C1 segment of cervical spinal cord (tissue), 14 donors: ENCODE measurements around the gene LRRC39.
"Not testable (repeated sequence)": the region's sequence is repeated elsewhere in the genome, so short reads cannot be mapped to it uniquely, and the experiment has no call there.

Experiments used
- DNase-seq, 14 donors: peaks; one replicate each; lab custom pipeline; 2025; lab: John Stamatoyannopoulos, UW

Gene LRRC39

DNA sequence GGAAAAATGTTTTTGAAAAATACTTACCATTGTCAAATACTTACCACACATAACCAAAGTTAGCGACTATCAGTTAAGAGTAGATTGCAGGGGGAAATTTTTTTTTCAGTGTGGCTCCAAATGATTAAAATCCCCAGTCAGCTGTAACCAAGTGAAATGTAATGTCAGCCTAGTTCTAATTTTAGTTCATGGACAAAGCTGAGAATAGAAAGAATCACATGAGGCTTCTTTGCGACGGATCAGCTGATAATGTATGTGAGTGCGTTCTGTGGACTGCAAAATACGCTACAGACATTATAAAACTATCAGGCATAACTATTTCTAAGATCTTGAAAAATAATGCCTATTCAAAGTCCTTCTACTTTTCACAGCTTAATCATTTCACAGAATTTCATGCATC is at the start of gene LRRC39:
Gene LRRC39, minus strand, starts transcription at position 166 of the 400 bp plus-strand sequence. CDS start 9,740 bp downstream, outside the sequence.
- no peak for DNase-seq

- DNase-seq, result no peak
These were observed 44.4 kb upstream of the LRRC39 start for GRCh38 chr1:100222428-100222827.

DNA sequence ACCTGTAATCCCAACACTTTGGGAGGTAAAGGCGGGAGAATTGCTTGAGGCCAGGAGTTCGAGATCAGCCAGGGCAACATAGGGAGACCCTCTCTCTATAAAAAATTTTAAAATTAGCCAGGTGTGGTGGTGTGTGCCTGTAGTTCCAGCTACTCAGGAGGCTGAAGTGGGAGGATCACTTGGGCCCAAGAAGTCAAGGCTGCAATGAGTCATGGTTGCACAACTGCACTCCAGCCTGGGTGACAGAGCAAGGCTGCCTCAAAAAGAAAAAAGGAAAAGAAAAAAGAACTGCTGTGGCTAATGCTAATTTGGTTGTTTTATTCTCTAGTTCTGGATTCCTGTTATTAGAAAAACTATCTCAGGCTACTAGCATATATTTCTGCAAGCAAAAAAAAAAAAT is 41.8 kb upstream of the LRRC39 start:
- DNase-seq, result no peak

DNA sequence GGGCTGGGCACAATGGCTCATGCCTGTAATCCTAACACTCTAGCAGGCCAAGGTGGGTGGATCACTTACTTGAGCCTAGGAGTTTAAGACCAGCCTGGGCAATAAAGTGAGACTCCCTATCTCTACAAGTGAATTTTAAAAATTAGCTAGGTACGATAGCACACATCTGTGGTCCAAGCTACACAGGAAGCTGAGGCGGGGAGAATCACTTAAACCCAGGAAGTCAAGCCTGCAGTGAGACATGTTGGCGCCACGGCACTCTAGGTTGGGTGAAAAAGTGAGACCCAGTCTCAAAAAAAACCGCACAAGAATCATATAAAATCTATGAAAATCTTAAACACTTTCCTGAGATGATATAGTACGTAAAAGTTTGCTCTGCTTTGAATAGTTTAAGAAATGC is 41.4 kb upstream of the LRRC39 start:
- no peak for DNase-seq

- DNase-seq, result no peak
These were observed 39.8 kb upstream of the LRRC39 start for GRCh38 chr1:100217834-100218233.

DNA sequence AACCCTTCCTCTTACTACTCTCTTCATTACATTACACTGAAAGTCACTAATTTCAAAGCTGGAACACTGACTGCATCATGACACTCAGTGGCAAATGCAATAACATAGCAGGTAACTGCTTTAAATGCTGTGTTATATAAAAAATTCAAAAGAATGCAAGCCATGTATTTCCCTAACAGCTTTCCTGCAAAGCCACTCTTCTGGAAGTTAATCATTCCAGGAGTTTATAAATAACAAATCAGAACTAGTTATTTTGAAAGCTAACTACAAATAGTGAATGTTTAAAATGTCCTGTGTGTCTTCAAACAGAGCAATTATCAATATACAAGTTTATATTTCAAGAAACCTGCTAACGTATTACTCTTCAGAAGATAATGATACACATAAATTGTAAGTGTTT is 37.0 kb upstream of the LRRC39 start:
- no peak for DNase-seq

DNA sequence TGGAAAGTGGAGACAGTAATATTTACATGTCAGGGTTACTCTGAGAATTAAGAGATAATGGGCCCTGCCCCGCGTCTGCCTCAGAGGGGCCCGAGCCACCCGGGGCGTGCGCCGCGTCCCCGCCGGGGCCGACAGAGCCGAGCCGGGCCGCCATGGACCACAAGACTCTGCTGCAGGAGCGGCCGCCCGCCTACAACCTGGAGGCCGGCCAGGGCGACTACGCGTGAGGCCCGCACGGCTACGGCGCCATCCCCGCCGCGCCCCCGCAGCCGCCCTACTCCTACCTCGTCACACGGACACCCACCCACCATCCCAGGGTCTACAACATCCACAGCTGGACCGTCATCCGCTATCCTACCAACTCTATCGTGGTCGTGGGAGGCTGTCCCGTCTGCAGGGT is 35.1 kb upstream of the LRRC39 start:
- DNase-seq, result no peak

GRCh38 chr1:100206301-100206700 is 28.2 kb upstream of the LRRC39 start:
- no peak for DNase-seq

- not testable (repeated sequence) for DNase-seq
These were observed 27.5 kb upstream of the LRRC39 start for GRCh38 chr1:100205593-100205992.

- DNase-seq, result not testable (repeated sequence)
These were observed 27.0 kb upstream of the LRRC39 start for GRCh38 chr1:100205103-100205502.

DNA sequence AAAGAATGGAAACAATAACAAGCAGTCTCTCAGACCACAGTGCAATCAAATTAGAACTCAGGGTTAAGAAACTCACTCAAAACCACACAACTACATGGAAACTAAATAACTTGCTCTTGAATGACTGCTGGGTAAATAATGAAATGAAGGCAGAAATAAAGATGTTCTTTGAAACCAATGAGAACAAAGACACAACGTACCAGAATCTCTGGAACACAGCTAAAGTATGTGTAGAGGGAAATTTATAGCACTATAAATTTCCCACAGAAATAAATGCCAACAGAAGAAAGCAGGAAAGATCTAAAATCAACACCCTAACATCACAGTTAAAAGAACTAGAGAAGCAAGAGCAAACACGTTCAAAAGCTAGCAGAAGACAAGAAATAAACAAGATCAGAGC is 24.6 kb upstream of the LRRC39 start:
- DNase-seq, result not testable (repeated sequence)

DNA sequence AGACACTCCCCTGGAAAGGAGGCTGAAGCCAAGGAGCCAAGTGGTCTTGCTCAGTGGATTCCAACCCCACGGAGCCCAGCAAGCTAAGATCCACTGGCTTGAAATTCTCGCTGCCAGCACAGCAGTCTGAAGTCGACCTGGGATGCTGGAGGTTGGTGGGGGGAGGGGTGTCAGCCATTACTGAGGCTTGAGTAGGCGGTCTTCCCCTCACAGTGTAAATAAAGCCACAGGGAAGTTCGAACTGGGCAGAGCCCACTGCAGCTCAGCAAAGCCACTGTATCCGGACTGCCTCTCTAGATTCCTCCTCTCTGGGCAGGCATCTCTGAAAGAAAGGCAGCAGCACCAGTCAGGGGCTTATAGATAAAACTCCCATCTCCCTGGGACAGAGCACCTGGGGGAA is 22.0 kb upstream of the LRRC39 start:
- DNase-seq, result not testable (repeated sequence)

- DNase-seq, result no peak
These were observed 20.5 kb upstream of the LRRC39 start for GRCh38 chr1:100198596-100198995.

DNA sequence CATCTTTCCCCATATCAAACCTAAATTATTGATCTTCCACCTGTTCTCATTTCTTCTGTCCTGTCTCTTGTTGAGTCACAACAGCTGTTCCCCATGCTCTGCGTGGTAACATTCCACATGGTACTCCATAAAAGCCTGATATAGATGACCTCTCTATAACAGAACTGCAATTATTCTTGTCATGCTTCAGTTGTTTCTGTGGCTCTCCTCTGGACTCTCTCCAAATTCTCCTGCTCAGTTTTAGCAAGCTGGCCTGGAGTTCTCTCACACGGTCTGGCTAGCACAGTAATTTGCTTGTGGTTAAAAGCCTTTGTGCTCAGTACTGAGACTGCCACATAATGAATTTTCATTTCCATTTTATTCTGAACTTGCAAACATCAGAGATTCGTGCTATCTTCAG is 10.6 kb upstream of the LRRC39 start:
- DNase-seq, result peak in 10 of 14 donors; percentile 2 to 54 (median 20)

GRCh38 chr1:100187912-100188311 is 9.9 kb upstream of the LRRC39 start:
- peak in 6 of 14 donors; percentile 0 to 12 (median 2) for DNase-seq

DNA sequence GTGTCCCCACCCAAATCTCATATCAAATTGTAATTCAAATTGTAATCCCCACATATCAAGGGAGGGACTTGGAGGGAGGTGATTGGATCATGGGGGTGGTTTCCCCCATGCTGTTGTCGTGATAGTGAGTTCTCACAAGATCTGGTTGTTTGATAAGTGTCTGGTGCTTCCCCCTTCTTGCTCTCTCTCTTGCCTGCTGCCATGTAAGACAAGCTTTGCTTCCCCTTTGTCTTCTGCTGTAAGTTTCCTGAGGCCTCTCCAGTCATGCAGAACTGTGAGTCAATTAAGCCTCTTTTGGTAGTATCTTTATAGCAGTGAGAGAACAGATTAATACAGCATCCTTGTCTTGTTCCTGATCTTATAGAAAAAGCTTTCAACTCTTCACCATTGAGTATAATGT is 6.5 kb upstream of the LRRC39 start:
- DNase-seq, result no peak

GRCh38 chr1:100183370-100183769 is 5.3 kb upstream of the LRRC39 start:
- no peak for DNase-seq

DNA sequence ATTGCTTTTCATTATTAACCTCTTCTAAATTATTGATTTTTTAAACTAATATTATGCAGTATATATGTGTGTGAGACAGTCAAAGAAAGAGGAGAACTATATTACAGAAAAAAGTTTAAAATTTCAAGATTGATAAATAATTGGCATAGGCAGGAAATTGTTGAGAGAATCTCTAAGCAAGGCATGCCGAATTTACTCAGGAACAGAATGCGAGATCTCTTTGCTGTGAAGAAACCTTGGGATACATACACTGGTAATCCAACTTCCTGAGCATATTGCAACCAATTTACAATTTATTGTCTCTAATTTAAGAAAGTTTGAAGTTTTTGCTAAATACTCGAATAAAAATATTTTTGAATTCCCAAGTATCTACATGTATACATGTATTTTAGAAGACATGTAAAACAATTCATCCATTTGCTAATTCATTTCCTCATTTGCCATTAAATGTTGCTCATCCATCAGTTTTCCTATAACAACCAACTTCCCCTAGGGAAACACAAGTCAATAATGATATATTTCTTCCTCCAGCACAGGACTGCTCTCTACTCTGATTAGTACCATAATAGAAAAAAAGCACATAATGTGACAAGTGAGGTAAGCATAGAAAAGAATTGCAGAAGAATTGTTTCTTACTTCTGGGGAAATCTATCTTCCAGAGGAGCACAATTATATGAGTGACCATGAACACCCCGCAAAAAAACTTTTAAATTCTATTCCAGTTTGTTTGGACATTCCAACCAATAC is 588 bp downstream of the LRRC39 start:
- no peak for DNase-seq

DNA sequence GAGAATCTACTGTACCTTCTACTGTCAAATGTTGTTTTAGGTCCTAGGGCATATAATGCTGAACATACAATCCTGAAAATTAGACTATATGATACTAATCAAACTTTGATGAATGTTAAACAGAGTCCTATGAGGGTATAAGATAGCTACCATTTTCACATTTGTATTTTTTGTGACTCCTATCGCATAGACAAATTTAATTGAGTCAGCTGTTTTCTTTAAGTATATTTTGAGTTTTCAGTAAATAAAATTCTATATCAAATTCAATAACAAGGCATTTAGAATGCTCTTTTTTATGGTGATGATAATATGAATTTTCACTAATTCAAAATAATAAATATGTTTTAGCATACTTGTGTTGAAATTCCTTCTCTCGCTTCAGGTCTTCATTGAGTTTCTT is 10.0 kb downstream of the LRRC39 start:
- no peak for DNase-seq

DNA sequence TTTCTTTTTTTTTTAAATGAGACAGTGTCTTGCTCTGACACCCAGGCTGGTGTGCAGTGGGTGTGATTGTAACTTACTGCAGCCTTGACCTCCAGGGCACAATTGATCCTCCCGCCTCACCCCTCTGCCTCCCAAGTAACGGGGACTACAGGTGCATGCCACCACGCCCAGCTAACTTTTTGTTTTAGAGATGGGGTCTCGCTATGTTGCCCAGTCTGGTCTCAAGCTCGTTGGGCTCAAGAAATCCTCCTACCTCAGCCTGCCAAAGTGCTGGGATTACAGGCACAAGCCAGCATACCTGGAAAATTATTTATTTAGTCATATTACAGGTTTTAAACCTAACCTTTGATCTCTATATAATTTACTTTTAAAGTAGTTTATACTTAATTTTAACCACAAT is 13.4 kb downstream of the LRRC39 start:
- DNase-seq, result no peak

DNA sequence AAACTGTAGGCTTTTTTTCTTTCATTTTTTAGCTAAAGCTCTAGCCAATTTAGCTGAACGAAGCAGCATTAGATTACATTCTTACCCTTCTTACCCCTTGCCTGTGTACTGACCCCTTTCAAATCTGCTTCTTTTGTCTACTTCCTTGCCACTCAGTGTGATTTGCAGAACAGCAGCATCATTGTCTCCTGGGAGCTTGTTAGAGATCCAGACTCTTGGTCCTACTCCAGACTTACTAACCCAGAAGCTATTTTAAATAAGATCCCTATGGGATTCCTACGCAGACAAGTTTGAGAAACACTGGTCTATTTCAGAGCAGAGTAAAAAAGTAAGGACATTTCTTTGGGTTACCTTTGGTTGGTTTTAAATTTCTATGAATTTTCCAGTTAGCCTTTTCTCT is 13.8 kb downstream of the LRRC39 start:
- peak in 1 of 14 donors; percentile 0 for DNase-seq

- DNase-seq, result no peak
These were observed 15.2 kb downstream of the LRRC39 start for GRCh38 chr1:100162881-100163280.

DNA sequence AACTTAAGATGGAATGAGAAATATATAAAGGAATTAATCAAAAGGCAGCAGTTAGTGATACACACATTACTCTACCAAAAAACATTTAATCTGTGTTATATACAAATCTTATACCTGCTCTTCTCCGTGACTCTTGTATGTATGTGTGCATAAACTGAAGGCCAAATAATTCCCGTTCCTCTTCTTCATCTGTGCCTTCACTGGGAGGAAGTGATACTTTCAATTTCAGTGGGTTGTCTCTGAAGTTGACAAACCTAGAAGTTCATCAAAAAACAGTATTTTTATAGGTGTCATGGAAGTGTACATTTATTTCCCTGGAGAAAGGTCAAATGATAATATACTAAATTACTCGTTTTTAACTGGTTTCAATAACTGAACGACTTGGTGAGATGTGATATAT is 25.8 kb downstream of the LRRC39 start:
- DNase-seq, result no peak

DNA sequence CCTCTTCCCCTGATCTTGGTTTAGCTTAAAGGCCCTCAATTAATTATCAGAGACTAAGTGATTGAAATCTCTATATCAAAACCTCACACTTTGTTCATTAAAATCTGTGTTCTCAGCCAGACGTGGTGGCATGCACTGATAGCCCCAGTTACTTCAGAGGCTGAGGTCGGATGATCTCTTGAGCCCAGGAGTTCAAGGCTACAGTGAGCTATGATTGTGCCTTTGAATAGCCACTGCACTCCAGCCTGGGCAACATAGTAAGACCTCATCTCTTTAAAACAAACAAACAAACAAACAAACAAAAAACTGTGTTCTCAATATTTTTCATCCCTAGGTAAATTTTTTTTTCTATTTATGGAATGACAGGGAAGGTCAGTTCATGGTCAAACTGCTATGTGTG is 26.4 kb downstream of the LRRC39 start:
- no peak for DNase-seq
